A549 (cell line): ENCODE results near the gene TSPAN3.

Source experiments
- BHLHE40 ChIP-seq: IDR thresholded peaks from 2 replicates; pipeline ENCODE4 v1.6.1; 2012; ENCODE audit warnings: low read depth, low read length, inconsistent platforms
- CBX8 ChIP-seq: fragments of 200-600 bp; sonication (generic); IDR thresholded peaks from 2 replicates; pipeline ENCODE4 v1.6.1; 2016
- CTCF ChIP-seq: fragments of >200 bp; sonication (Bioruptor Twin); formaldehyde crosslinking; IDR thresholded peaks from 3 replicates; pipeline ENCODE4 v1.5.1; 2016
- EHF ChIP-seq: fragments of 250-450 bp; sonication (Bioruptor Pico); IDR thresholded peaks from 2 replicates; pipeline ENCODE4 v1.5.0; 2020; ENCODE audit warnings: mild to moderate bottlenecking
- ELK1 ChIP-seq: fragments of 150-350 bp; IDR thresholded peaks from 2 replicates; pipeline ENCODE4 v1.6.1; 2014; ENCODE audit warnings: low read depth, mild to moderate bottlenecking, low read length
- EP300 ChIP-seq, 2 experiments: fragments of >200 bp; sonication (Bioruptor Twin); formaldehyde crosslinking; IDR thresholded peaks; 2 replicates in 1 of 2; 3 replicates in 1 of 2; pipeline ENCODE4 v1.6.1; 2016 to 2017
- MAFK ChIP-seq: fragments of 450-650 bp; IDR thresholded peaks from 2 replicates; pipeline ENCODE4 v1.6.1; 2014; ENCODE audit not compliant: partially characterized antibody
- PBX3 ChIP-seq: IDR thresholded peaks from 2 replicates; pipeline ENCODE4 v1.6.1; 2012
- POLR2A ChIP-seq: IDR thresholded peaks from 2 replicates; pipeline ENCODE4 v1.6.1; 2012; ENCODE audit warnings: mild to moderate bottlenecking, low read length
- REST ChIP-seq: fragments of 200-600 bp; sonication (generic); IDR thresholded peaks from 2 replicates; pipeline ENCODE4 v1.6.1; 2016; ENCODE audit warnings: antibody characterized with exemption, mild to moderate bottlenecking, moderate library complexity
- ZFP36 ChIP-seq: fragments of 450-650 bp; IDR thresholded peaks from 2 replicates; pipeline ENCODE4 v1.6.1; 2014; ENCODE audit warnings: borderline replicate concordance; ENCODE audit not compliant: partially characterized antibody

- TF ChIP-seq CTCF (no peak), POLR2A (no peak), ELK1 (no peak), BHLHE40 (no peak), MAFK (no peak), ZFP36 (no peak), CBX8 (no peak), REST (no peak), EHF (no peak), EP300 (IDR thresholded peaks at IDR 0.05) (no peak), PBX3 (no peak)
Observed at GRCh38 chr15:77017761-77018720, 52.9 kb downstream of the TSPAN3 start.
